PC-9 (cell line): Measurements from ENCODE around the gene GRAP2. TPM values are rescaled to one million over a fixed set of nuclear protein-coding genes. Genes with fewer than 3 reads are reported as not detected.

Source experiments
- BruUV-seq: library from RNA; stranded (reverse); fragments of 400-500 nt; replicated peaks from 2 replicates; lab custom pipeline; 2021; lab: Mats Ljungman, UMichigan
- CTCF ChIA-PET: fragments of 300-600 bp; sonication (Branson Sonifier 250); formaldehyde crosslinking; loops from one replicate; lab custom pipeline; 2022; ENCODE audit warnings: antibody characterized with exemption; lab: Charles Lee
- POLR2A ChIA-PET: fragments of 300-600 bp; sonication (Branson Sonifier 250); formaldehyde crosslinking; loops from one replicate; lab custom pipeline; 2022; ENCODE audit warnings: antibody characterized with exemption; ENCODE audit not compliant: unreplicated experiment; lab: Charles Lee
- DNase-seq, 2 experiments: peaks; one replicate each; pipeline versions ENCODE4 v3.0.0 to v3.0.0-alpha.2; 2015 to 2022; ENCODE audit warnings: mixed read lengths in 1 of 2
- H2AFZ ChIP-seq: fragments of 200-600 bp; sonication (generic); 2 replicates; pipeline ENCODE4 v1.8.1; 2017; ENCODE audit warnings: antibody characterized with exemption
- H3F3A ChIP-seq: fragments of 200-600 bp; sonication (generic); 2 replicates; pipeline ENCODE4 v1.8.1; 2017; ENCODE audit warnings: antibody characterized with exemption, mild to moderate bottlenecking, low read depth; ENCODE audit not compliant: insufficient read depth
- H3K27ac ChIP-seq: fragments of 200-600 bp; sonication (generic); 2 replicates; pipeline ENCODE4 v1.6.1; 2016; ENCODE audit warnings: mixed run types
- H3K27me3 ChIP-seq: fragments of 200-600 bp; sonication (generic); 2 replicates; pipeline ENCODE4 v1.6.1; 2016; ENCODE audit warnings: low read depth, mixed run types; ENCODE audit not compliant: insufficient read depth
- H3K36me3 ChIP-seq: fragments of 200-600 bp; sonication (generic); 2 replicates; pipeline ENCODE4 v1.6.1; 2016; ENCODE audit warnings: low read depth, mixed run types
- H3K4me1 ChIP-seq: fragments of 200-600 bp; sonication (generic); replicated peaks from 2 replicates; pipeline ENCODE4 v1.6.1; 2016; ENCODE audit warnings: mixed run types; ENCODE audit not compliant: insufficient read depth
- H3K4me2 ChIP-seq: fragments of 200-600 bp; sonication (generic); 2 replicates; pipeline ENCODE4 v1.6.1; 2017; ENCODE audit warnings: mixed run types
- H3K4me3 ChIP-seq: fragments of 200-600 bp; sonication (generic); 2 replicates; pipeline ENCODE4 v1.6.1; 2016; ENCODE audit warnings: mixed run types
- H3K79me2 ChIP-seq: fragments of 200-600 bp; sonication (generic); 2 replicates; pipeline ENCODE4 v1.6.1; 2017; ENCODE audit warnings: low read depth, mixed run types
- H3K9me2 ChIP-seq: fragments of 200-600 bp; sonication (generic); 2 replicates; pipeline ENCODE4 v1.8.1; 2017; ENCODE audit warnings: mild to moderate bottlenecking; ENCODE audit not compliant: insufficient read depth
- H3K9me3 ChIP-seq: fragments of 200-600 bp; sonication (generic); 2 replicates; pipeline ENCODE4 v1.8.1; 2016; ENCODE audit warnings: low read depth; ENCODE audit not compliant: insufficient read depth
- H4K20me1 ChIP-seq: fragments of 200-600 bp; sonication (generic); 2 replicates; pipeline ENCODE4 v1.8.1; 2017; ENCODE audit not compliant: insufficient read depth
- CTCF ChIP-seq: fragments of 200-600 bp; sonication (generic); conservative IDR thresholded peaks from 2 replicates; pipeline ENCODE4 v1.6.1; 2017; ENCODE audit warnings: mixed run types, antibody characterized with exemption, mild to moderate bottlenecking, moderate library complexity
- EZH2 ChIP-seq: fragments of 200-600 bp; sonication (generic); IDR thresholded peaks from 2 replicates; pipeline ENCODE4 v1.8.0; 2017; ENCODE audit warnings: antibody characterized with exemption, low read depth
- intact Hi-C: fragments of 100-400 bp; cut with micrococcal nuclease; formaldehyde crosslinking; loops from one replicate; pipeline ENCODE4 v1.10.0; 2022; ENCODE audit not compliant: unreplicated experiment
- total RNA-seq: library from RNA; stranded (reverse); gene quantifications from 2 replicates; pipeline ENCODE4 v1.2.3, GENCODE V29; 2021

The GRAP2 gene
- total RNA-seq, 1 experiment from 2014 or later = not detected

- Histone ChIP-seq H3K4me1 (no peaks in the 10 kb centered on the region), H3K36me3 (no peaks in the 10 kb centered on the region), H3F3A (no peaks in the 10 kb centered on the region), H3K4me2 (no peak overlapping the region), H3K9me2 (no peaks in the 10 kb centered on the region), H2AFZ (no peak overlapping the region), H3K4me3 (no peak overlapping the region), H3K9me3 (no peaks in the 10 kb centered on the region), H3K79me2 (no peaks in the 10 kb centered on the region), H4K20me1 (no peaks in the 10 kb centered on the region), H3K27ac (no peak overlapping the region), H3K27me3 (peaks cover 95% of the 10 kb centered on the region)
- intact Hi-C loops = no loop called here
- ChIA-PET POLR2A (interaction anchor here (0.6 to 0.7 kb wide), 2 partner anchors 52 to 307 kb away, joined by 3 to 5 read pairs; no protein-coding TSS in a partner anchor), CTCF (no interaction called here)
- no peak for DNase-seq
- no TSS peak for BruUV-seq
- TF ChIP-seq EZH2 (no peak), CTCF (no peak)
These were observed 23.4 kb downstream of the GRAP2 start for GRCh38 chr22:39924286-39924685.

GRCh38 chr22:39925273-39925672, 24.4 kb downstream of the GRAP2 start:
- CTCF ChIA-PET = no interaction called here
- no peak for TF ChIP-seq EZH2
- no peak for TF ChIP-seq CTCF

GRCh38 chr22:39925909-39926679, 25.2 kb downstream of the GRAP2 start:
- peaks cover 95% of the 10 kb centered on the region for H3K27me3 ChIP-seq
- CTCF ChIA-PET = interaction anchor here (0.6 kb wide), 4 partner anchors 13 to 329 kb away, joined by 4 to 8 read pairs (median 6); no protein-coding TSS in a partner anchor

More at GRCh38 chr22:39925273-39925672, 24.4 kb downstream of the GRAP2 start:
- DNase-seq = no peak
- no peaks in the 10 kb centered on the region for H3K36me3 ChIP-seq
- H3K27me3 ChIP-seq = peaks cover 94% of the 10 kb centered on the region
- H3K4me3 ChIP-seq = no peak overlapping the region
- no peaks in the 10 kb centered on the region for H3K9me2 ChIP-seq
- no TSS peak for BruUV-seq
- H3K4me1 ChIP-seq = no peaks in the 10 kb centered on the region
- H4K20me1 ChIP-seq = no peaks in the 10 kb centered on the region
- intact Hi-C loops = no loop called here
- no peaks in the 10 kb centered on the region for H3F3A ChIP-seq
- H2AFZ ChIP-seq = no peak overlapping the region
- H3K4me2 ChIP-seq = no peak overlapping the region
- H3K9me3 ChIP-seq = no peaks in the 10 kb centered on the region
- POLR2A ChIA-PET = interaction anchor here (0.6 kb wide), 1 partner anchor 74 kb away, joined by 3 read pairs; no protein-coding TSS in a partner anchor
- no peak overlapping the region for H3K27ac ChIP-seq
- H3K79me2 ChIP-seq = no peaks in the 10 kb centered on the region

More at GRCh38 chr22:39925909-39926679, 25.2 kb downstream of the GRAP2 start:
- no peaks in the 10 kb centered on the region for H3K9me2 ChIP-seq
- intact Hi-C loops = no loop called here
- POLR2A ChIA-PET = no interaction called here
- no peaks in the 10 kb centered on the region for H4K20me1 ChIP-seq
- H3K79me2 ChIP-seq = no peaks in the 10 kb centered on the region
- H3K36me3 ChIP-seq = no peaks in the 10 kb centered on the region
- no peaks in the 10 kb centered on the region for H3K9me3 ChIP-seq
- H3K4me1 ChIP-seq = no peaks in the 10 kb centered on the region
- no peak for DNase-seq
- BruUV-seq = no TSS peak
- H2AFZ ChIP-seq = no peak overlapping the region
- no peak overlapping the region for H3K27ac ChIP-seq
- no peak overlapping the region for H3K4me2 ChIP-seq
- TF ChIP-seq CTCF (no peak), EZH2 (no peak)
- no peaks in the 10 kb centered on the region for H3F3A ChIP-seq
- H3K4me3 ChIP-seq = no peak overlapping the region
